Chondrocyte (in vitro differentiated cells): ENCODE data around the gene MED13L. TPM values are rescaled to one million over a fixed set of nuclear protein-coding genes. Genes with fewer than 3 reads are reported as not detected.

Source experiments
- DNase-seq: peaks from one replicate; pipeline ENCODE4 v3.0.0; 2021; ENCODE audit warnings: mixed read lengths, low spot score
- H3K27ac Mint-ChIP-seq: one replicate; pipeline ENCODE4 v1.8.0; 2021; ENCODE audit warnings: mild to moderate bottlenecking, moderate library complexity, mixed read lengths; ENCODE audit not compliant: unreplicated experiment
- H3K27me3 Mint-ChIP-seq: 2 replicates; pipeline ENCODE4 v1.8.0; 2021; ENCODE audit warnings: low read depth, mixed read lengths
- H3K36me3 Mint-ChIP-seq: 2 replicates; pipeline ENCODE4 v1.8.0; 2021; ENCODE audit warnings: low read depth, mixed read lengths
- H3K4me1 Mint-ChIP-seq: 2 replicates; pipeline ENCODE4 v1.8.0; 2021; ENCODE audit warnings: low read depth, mild to moderate bottlenecking, mixed read lengths
- H3K4me3 Mint-ChIP-seq: one replicate; pipeline ENCODE4 v1.8.0; 2021; ENCODE audit warnings: mild to moderate bottlenecking, moderate library complexity, mixed read lengths; ENCODE audit not compliant: unreplicated experiment
- H3K9me3 Mint-ChIP-seq: 2 replicates; pipeline ENCODE4 v1.8.0; 2021; ENCODE audit warnings: low read depth, mixed read lengths
- total RNA-seq: library from RNA; stranded (reverse); gene quantifications from 3 replicates; pipeline ENCODE4 v1.2.1, GENCODE V29; 2021
- TF ChIP-seq, protein P1 (sequence below): fragments of 200-600 bp; sonication (generic); IDR thresholded peaks from 2 replicates; pipeline ENCODE4 v1.5.0; 2021; ENCODE audit warnings: antibody characterized with exemption, mild to moderate bottlenecking, moderate library complexity

MED13L gene
- total RNA-seq, 1 donor from 2014 or later = 162 TPM

DNA sequence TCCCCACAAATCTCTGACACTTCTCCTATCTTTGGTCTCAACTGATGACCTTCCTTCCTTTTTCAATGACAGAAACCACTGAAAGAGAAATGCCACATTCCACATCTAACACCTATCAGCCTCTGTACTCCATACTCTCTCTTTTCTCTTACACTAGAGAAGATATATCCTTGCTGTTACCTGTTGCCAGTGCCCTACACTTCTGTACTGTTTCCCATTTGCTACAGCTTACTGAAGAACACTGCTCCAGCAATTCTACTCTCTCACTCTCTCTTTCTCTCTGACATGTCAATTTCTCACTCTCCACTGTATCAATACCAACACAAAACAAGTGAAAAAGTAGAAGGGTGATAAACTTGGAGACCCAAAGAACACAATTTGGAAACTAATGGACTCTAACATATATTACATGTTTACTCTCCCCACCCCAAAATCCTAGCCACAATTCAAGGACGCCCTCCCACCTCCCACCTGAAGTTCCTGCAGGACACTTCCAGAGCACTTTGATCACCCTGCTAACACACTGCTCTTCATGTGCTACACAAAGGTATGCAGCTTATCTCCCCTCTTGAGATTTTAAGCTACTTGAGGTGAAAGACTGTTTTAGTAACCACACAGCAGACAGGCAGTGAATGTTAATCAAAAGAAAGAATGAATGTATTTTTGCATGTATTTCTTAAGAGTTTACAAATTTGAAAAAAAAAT lies 95.0 kb downstream of the MED13L start:
- peaks cover 69% of the 10 kb centered on the region for H3K4me1 Mint-ChIP-seq
- H3K27me3 Mint-ChIP-seq = no peaks in the 10 kb centered on the region
- DNase-seq = no peak
- TF ChIP-seq, protein P1, sequence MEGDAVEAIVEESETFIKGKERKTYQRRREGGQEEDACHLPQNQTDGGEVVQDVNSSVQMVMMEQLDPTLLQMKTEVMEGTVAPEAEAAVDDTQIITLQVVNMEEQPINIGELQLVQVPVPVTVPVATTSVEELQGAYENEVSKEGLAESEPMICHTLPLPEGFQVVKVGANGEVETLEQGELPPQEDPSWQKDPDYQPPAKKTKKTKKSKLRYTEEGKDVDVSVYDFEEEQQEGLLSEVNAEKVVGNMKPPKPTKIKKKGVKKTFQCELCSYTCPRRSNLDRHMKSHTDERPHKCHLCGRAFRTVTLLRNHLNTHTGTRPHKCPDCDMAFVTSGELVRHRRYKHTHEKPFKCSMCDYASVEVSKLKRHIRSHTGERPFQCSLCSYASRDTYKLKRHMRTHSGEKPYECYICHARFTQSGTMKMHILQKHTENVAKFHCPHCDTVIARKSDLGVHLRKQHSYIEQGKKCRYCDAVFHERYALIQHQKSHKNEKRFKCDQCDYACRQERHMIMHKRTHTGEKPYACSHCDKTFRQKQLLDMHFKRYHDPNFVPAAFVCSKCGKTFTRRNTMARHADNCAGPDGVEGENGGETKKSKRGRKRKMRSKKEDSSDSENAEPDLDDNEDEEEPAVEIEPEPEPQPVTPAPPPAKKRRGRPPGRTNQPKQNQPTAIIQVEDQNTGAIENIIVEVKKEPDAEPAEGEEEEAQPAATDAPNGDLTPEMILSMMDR = no peak
- no peak overlapping the region for H3K4me3 Mint-ChIP-seq
- H3K9me3 Mint-ChIP-seq = no peaks in the 10 kb centered on the region
- H3K27ac Mint-ChIP-seq = peak overlapping the region; percentile 1
- H3K36me3 Mint-ChIP-seq = no peaks in the 10 kb centered on the region

DNA sequence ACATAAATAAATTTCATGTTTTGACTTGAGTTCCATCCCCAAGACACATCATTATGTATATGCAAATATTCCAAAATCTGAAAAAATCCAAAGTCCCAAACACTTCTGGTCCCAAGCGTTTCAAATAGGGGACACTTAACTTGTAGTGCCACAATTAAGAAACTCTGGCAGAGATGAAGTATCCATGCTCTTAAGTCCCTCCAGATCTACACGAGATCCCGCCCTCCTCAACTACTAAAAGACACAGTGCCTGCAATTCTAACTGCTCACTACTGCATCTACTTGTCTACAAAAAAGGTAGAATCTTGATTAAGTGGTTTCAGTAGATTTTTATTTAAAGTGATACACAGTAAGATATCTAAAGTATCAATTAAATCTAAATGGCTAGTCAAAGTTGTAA lies 97.0 kb downstream of the MED13L start:
- H3K36me3 Mint-ChIP-seq = no peaks in the 10 kb centered on the region
- no peak overlapping the region for H3K27ac Mint-ChIP-seq
- TF ChIP-seq, protein P1 = no peak
- H3K4me1 Mint-ChIP-seq = peaks cover 66% of the 10 kb centered on the region
- no peaks in the 10 kb centered on the region for H3K9me3 Mint-ChIP-seq
- DNase-seq = no peak
- H3K4me3 Mint-ChIP-seq = no peak overlapping the region
- H3K27me3 Mint-ChIP-seq = no peaks in the 10 kb centered on the region

DNA sequence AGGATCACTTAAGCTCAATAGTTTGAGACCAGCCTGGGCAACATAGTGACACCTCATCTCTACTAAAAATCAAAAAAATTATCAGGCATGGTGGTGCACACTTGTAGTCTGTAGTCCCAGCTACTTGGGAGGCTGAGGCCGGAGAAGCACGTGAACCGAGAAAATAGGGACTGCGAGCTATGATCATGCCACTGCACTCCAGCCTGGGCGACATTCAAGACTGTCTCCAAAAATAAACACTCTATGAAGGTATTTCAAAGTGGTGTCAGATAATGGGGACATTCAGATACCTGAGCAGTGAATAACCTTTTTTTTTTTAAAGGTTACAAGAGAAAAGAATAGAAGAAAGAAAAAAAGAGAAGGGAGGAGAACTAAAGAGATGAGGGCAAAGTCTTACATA lies 98.1 kb downstream of the MED13L start:
- DNase-seq = no peak
- Mint-ChIP-seq H3K27ac (no peak overlapping the region), H3K27me3 (no peaks in the 10 kb centered on the region), H3K4me3 (no peak overlapping the region), H3K9me3 (no peaks in the 10 kb centered on the region), H3K36me3 (no peaks in the 10 kb centered on the region), H3K4me1 (peaks cover 66% of the 10 kb centered on the region)
- TF ChIP-seq, protein P1 = no peak

DNA sequence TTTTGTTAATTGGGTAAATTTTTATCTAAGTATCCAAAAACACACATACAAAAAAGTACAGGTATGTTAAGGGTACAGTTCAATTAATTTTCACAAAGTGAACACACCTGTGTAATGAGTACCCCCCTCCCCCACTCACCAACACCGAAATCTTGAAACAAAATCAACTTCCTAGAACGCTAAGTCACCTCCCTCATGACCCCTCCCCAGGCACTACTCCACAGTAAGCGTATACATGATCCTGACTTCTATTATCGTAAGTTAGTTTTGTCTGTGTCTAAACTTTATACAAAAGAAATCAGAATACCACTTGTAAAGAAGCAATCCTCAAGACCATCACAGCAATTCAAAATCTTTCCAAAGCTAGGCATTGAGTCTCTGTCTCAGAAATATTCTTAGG lies 100.5 kb downstream of the MED13L start:
- TF ChIP-seq, protein P1 = no peak
- no peaks in the 10 kb centered on the region for H3K36me3 Mint-ChIP-seq
- H3K9me3 Mint-ChIP-seq = no peaks in the 10 kb centered on the region
- H3K4me1 Mint-ChIP-seq = peaks cover 63% of the 10 kb centered on the region
- no peak overlapping the region for H3K4me3 Mint-ChIP-seq
- no peak overlapping the region for H3K27ac Mint-ChIP-seq
- no peak for DNase-seq
- no peaks in the 10 kb centered on the region for H3K27me3 Mint-ChIP-seq

DNA sequence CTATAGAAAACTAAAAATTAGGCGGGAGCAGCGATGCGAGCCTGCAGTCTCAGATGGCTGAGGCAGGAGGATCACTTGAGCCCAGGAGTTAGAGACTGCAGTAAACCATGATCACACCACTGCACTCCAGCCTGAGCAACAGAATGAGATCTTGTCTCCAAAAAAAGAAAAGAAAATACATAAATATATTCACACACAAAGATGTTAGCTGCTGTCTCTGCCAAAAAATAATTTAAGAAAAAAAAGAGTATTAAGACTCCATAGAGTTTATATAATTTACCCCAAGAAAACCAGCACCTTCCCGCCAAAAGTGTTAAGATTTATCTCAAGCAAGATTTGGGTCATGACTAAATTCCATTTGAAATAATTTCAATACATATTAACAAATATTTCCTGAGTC lies 102.6 kb downstream of the MED13L start:
- TF ChIP-seq, protein P1 = no peak

More for the DNA sequence above, 102.6 kb downstream of the MED13L start:
- peaks cover 66% of the 10 kb centered on the region for H3K4me1 Mint-ChIP-seq
- H3K27me3 Mint-ChIP-seq = no peaks in the 10 kb centered on the region
- H3K4me3 Mint-ChIP-seq = no peak overlapping the region
- no peak overlapping the region for H3K27ac Mint-ChIP-seq
- no peaks in the 10 kb centered on the region for H3K9me3 Mint-ChIP-seq
- no peaks in the 10 kb centered on the region for H3K36me3 Mint-ChIP-seq
- DNase-seq = no peak
